Neural cell (in vitro differentiated cells): ENCODE measurements around the gene ARMH3.

Experiments used
- EP300 ChIP-seq: fragments of 450-650 bp; conservative IDR thresholded peaks from 2 replicates; pipeline ENCODE4 v1.6.1; 2014; ENCODE audit warnings: antibody characterized with exemption, mild to moderate bottlenecking, moderate library complexity; ENCODE audit not compliant: poor library complexity, severe bottlenecking
- EZH2 ChIP-seq: fragments of 200-600, 300-800 bp; shearing (Covaris generic), sonication (generic); IDR thresholded peaks from 2 replicates; pipeline ENCODE4 v1.6.1; 2014; ENCODE audit warnings: antibody characterized with exemption, low read length, borderline replicate concordance, mild to moderate bottlenecking; ENCODE audit not compliant: insufficient read depth, poor library complexity, severe bottlenecking
- MXI1 ChIP-seq: fragments of 450-650 bp; conservative IDR thresholded peaks from 2 replicates; pipeline ENCODE4 v1.6.1; 2014; ENCODE audit warnings: antibody characterized with exemption, mild to moderate bottlenecking; ENCODE audit not compliant: poor library complexity, severe bottlenecking
- POLR2AphosphoS5 ChIP-seq: IDR thresholded peaks from 2 replicates; pipeline ENCODE4 v1.6.1; 2012
- RAD21 ChIP-seq: fragments of 450-650 bp; conservative IDR thresholded peaks from 2 replicates; pipeline ENCODE4 v1.6.1; 2014; ENCODE audit warnings: antibody characterized with exemption, mild to moderate bottlenecking, moderate library complexity
- REST ChIP-seq: IDR thresholded peaks from 2 replicates; pipeline ENCODE4 v1.6.1; 2012; ENCODE audit warnings: borderline replicate concordance
- SMC3 ChIP-seq: fragments of 450-650 bp; conservative IDR thresholded peaks from 2 replicates; pipeline ENCODE4 v1.6.1; 2014; ENCODE audit warnings: antibody characterized with exemption, mild to moderate bottlenecking, moderate library complexity; ENCODE audit not compliant: poor library complexity
- TAF1 ChIP-seq: IDR thresholded peaks from 2 replicates; pipeline ENCODE4 v1.6.1; 2012; ENCODE audit warnings: low read depth
- TF ChIP-seq, protein P1 (sequence below): fragments of 450-650 bp; IDR thresholded peaks from 2 replicates; pipeline ENCODE4 v1.5.1; 2014; ENCODE audit warnings: antibody characterized with exemption, mild to moderate bottlenecking, moderate library complexity; ENCODE audit not compliant: poor library complexity, severe bottlenecking

GRCh38 chr10:101886521-101887312 is 169.3 kb downstream of the ARMH3 start:
- TF ChIP-seq, protein P1, sequence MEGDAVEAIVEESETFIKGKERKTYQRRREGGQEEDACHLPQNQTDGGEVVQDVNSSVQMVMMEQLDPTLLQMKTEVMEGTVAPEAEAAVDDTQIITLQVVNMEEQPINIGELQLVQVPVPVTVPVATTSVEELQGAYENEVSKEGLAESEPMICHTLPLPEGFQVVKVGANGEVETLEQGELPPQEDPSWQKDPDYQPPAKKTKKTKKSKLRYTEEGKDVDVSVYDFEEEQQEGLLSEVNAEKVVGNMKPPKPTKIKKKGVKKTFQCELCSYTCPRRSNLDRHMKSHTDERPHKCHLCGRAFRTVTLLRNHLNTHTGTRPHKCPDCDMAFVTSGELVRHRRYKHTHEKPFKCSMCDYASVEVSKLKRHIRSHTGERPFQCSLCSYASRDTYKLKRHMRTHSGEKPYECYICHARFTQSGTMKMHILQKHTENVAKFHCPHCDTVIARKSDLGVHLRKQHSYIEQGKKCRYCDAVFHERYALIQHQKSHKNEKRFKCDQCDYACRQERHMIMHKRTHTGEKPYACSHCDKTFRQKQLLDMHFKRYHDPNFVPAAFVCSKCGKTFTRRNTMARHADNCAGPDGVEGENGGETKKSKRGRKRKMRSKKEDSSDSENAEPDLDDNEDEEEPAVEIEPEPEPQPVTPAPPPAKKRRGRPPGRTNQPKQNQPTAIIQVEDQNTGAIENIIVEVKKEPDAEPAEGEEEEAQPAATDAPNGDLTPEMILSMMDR: no peak
- TF ChIP-seq EP300: no peak
- TF ChIP-seq POLR2AphosphoS5: no peak
- no peak for TF ChIP-seq REST
- no peak for TF ChIP-seq EZH2
- TF ChIP-seq SMC3: no peak
- no peak for TF ChIP-seq MXI1
- no peak for TF ChIP-seq RAD21
- no peak for TF ChIP-seq TAF1
